ENCODE results near the gene IGSF5.

DNA sequence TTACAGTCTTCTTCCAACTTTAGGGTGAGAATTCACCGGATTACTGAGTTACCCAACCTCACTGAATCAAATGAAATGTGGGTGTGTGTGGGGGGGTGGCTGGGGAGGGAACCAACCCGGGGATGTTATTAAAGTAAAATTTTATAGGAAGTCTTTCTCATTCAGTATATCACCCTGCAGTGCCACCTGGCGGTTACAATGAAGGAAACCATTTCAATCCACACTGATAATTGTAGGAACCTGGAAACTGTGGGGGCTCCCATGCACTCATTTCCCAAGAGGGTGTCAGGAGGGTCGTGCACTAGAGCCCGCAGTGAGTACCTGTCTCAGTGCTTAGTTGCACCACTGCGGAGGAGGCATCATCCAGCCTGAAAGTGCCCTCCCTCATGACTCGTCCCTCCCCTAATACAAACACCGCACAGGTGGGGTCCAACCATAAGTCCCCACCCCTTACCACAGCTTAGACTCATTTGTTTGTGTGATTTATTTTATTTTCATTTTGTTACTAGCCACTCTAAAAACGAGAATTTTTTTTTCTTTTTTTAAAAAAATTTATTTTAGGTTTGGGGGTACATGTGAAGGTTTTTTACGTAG, 29.1 kb upstream of the IGSF5 start:
- no peak for TF ChIP-seq SPI1 (IDR thresholded peaks at IDR 0.05; ENCODE audit: low read depth, low read length)
- TF ChIP-seq POLR2A (IDR thresholded peaks at IDR 0.05; ENCODE audit: low read depth, low read length) = no peak
- TF ChIP-seq PAX5 (IDR thresholded peaks at IDR 0.05; ENCODE audit: insufficient read depth, low read length, severe bottlenecking) = no peak

Measured in GM12891 (cell line).